SU-DHL-6 (cell line): ENCODE measurements around the gene FHOD3.

Experiments used
- H2AFZ ChIP-seq: fragments of 200-600 bp; sonication (generic); 2 replicates; pipeline ENCODE4 v1.6.1; 2014; ENCODE audit warnings: low read depth, mild to moderate bottlenecking, moderate library complexity, mixed read lengths, antibody characterized with exemption, low read length; ENCODE audit not compliant: severe bottlenecking
- H3F3A ChIP-seq: fragments of 200-600 bp; shearing (Covaris generic); 2 replicates; pipeline ENCODE4 v1.6.0; 2016; ENCODE audit warnings: antibody characterized with exemption, mild to moderate bottlenecking; ENCODE audit not compliant: insufficient read depth
- H3K27ac ChIP-seq: fragments of 200-600 bp; sonication (generic); 2 replicates; pipeline ENCODE4 v1.5.1; 2016; ENCODE audit warnings: low read depth, mild to moderate bottlenecking, low read length, moderate library complexity, mixed read lengths
- H3K27me3 ChIP-seq: fragments of 200-600 bp; sonication (generic), shearing (Covaris generic); 2 replicates; pipeline ENCODE4 v1.6.0; 2014; ENCODE audit warnings: mild to moderate bottlenecking, low read length
- H3K36me3 ChIP-seq: fragments of 200-600 bp; sonication (generic); 2 replicates; pipeline ENCODE4 v1.6.1; 2014; ENCODE audit warnings: mild to moderate bottlenecking, low read length, mixed read lengths
- H3K4me2 ChIP-seq: fragments of 300-600, 200-600 bp; shearing (Covaris generic), sonication (generic); 2 replicates; pipeline ENCODE4 v1.6.0; 2014; ENCODE audit warnings: low read length, low read depth, mild to moderate bottlenecking; ENCODE audit not compliant: poor library complexity, severe bottlenecking
- H3K4me3 ChIP-seq: fragments of 200-600 bp; sonication (generic); 2 replicates; pipeline ENCODE4 v1.5.1; 2014; ENCODE audit warnings: antibody characterized with exemption, low read length, mild to moderate bottlenecking, mixed read lengths; ENCODE audit not compliant: insufficient read depth, poor library complexity, severe bottlenecking
- H3K79me2 ChIP-seq: fragments of 200-600 bp; sonication (generic); 2 replicates; pipeline ENCODE4 v1.6.1; 2014; ENCODE audit warnings: mild to moderate bottlenecking, low read length, moderate library complexity; ENCODE audit not compliant: insufficient read depth
- H3K9ac ChIP-seq: fragments of 200-600 bp; sonication (generic); 2 replicates; pipeline ENCODE4 v1.7.0; 2014; ENCODE audit warnings: mild to moderate bottlenecking, low read length
- H3K9me2 ChIP-seq: fragments of 200-600 bp; sonication (generic); replicated peaks from 2 replicates; pipeline ENCODE4 v1.6.1; 2014; ENCODE audit warnings: low read length; ENCODE audit not compliant: insufficient read depth
- H3K9me3 ChIP-seq: fragments of 200-600 bp; sonication (generic); 2 replicates; pipeline ENCODE4 v1.6.1; 2014; ENCODE audit warnings: low read length, mixed read lengths; ENCODE audit not compliant: insufficient read depth
- H4K20me1 ChIP-seq: fragments of 200-600 bp; sonication (generic); 2 replicates; pipeline ENCODE4 v1.6.1; 2014; ENCODE audit warnings: low read depth, mild to moderate bottlenecking, antibody characterized with exemption, low read length, moderate library complexity, mixed read lengths
- EZH2phosphoT487 ChIP-seq: fragments of 200-600 bp; sonication (generic), shearing (Covaris generic); conservative IDR thresholded peaks from 2 replicates; pipeline ENCODE4 v1.6.1; 2018; ENCODE audit warnings: mild to moderate bottlenecking, antibody characterized with exemption, low read length, moderate library complexity, mixed read lengths
- TF ChIP-seq, protein P1 (sequence below): fragments of 200-600 bp; sonication (generic); IDR thresholded peaks from one replicate; pipeline ENCODE4 v1.5.1; 2017; ENCODE audit warnings: antibody characterized with exemption, mild to moderate bottlenecking, low read length, moderate library complexity; ENCODE audit not compliant: insufficient read depth, poor library complexity, severe bottlenecking

Gene FHOD3

DNA sequence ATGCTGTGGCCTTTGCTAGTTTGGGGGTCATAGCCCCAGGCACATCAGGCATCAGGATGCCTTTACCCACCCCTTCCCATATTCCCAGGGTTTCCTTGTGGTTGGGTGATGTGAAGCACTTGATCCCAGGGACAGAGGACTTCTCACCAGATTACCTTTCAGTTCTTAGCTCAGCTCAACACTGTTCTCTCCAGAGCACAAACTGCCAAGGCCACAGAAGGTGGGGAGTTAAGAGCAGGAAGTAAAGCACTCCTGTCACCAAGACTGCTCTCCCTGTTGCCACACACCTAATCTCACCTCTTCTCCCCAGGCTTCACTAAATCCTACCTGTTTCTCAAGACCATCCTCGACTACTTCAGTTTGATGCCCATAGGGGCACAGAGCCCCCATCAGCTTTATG, 25.9 kb downstream of the FHOD3 start:
- H3K27ac ChIP-seq, result no peak overlapping the region
- H4K20me1 ChIP-seq, result no peaks in the 10 kb centered on the region
- no peak overlapping the region for H3K4me3 ChIP-seq
- H3K79me2 ChIP-seq, result no peaks in the 10 kb centered on the region
- no peaks in the 10 kb centered on the region for H3K27me3 ChIP-seq
- no peaks in the 10 kb centered on the region for H3K9me2 ChIP-seq
- H2AFZ ChIP-seq, result no peak overlapping the region
- no peak for TF ChIP-seq EZH2phosphoT487
- TF ChIP-seq, protein P1, sequence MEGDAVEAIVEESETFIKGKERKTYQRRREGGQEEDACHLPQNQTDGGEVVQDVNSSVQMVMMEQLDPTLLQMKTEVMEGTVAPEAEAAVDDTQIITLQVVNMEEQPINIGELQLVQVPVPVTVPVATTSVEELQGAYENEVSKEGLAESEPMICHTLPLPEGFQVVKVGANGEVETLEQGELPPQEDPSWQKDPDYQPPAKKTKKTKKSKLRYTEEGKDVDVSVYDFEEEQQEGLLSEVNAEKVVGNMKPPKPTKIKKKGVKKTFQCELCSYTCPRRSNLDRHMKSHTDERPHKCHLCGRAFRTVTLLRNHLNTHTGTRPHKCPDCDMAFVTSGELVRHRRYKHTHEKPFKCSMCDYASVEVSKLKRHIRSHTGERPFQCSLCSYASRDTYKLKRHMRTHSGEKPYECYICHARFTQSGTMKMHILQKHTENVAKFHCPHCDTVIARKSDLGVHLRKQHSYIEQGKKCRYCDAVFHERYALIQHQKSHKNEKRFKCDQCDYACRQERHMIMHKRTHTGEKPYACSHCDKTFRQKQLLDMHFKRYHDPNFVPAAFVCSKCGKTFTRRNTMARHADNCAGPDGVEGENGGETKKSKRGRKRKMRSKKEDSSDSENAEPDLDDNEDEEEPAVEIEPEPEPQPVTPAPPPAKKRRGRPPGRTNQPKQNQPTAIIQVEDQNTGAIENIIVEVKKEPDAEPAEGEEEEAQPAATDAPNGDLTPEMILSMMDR, result no peak
- H3K4me2 ChIP-seq, result no peak overlapping the region
- H3K9ac ChIP-seq, result no peak overlapping the region
- H3F3A ChIP-seq, result no peaks in the 10 kb centered on the region
- H3K9me3 ChIP-seq, result no peaks in the 10 kb centered on the region
- H3K36me3 ChIP-seq, result no peaks in the 10 kb centered on the region

DNA sequence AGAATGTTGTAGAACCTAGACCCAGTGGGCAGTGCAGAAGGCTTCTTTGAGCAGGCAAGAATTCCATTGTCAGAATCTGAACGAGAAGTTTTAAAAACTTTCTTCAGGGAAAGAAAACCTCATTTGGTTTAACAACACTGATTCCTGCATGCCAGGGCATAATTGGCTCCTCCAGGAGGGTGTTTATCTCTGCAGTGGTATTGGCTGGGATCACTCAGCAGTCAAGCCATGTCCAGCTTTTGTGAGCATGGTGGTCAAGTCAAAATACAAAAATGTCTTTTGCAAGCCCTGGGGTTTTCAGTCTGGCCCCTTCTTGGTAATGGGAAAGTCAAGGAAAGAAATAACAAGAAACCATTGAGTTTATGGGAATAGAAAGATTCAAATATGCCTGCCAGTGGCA, 28.3 kb downstream of the FHOD3 start:
- no peaks in the 10 kb centered on the region for H3F3A ChIP-seq
- H3K27me3 ChIP-seq, result no peaks in the 10 kb centered on the region
- H3K9ac ChIP-seq, result no peak overlapping the region
- H3K79me2 ChIP-seq, result no peaks in the 10 kb centered on the region
- H3K4me3 ChIP-seq, result no peak overlapping the region
- TF ChIP-seq, protein P1, result no peak
- TF ChIP-seq EZH2phosphoT487, result no peak
- H2AFZ ChIP-seq, result no peak overlapping the region
- no peaks in the 10 kb centered on the region for H4K20me1 ChIP-seq
- no peaks in the 10 kb centered on the region for H3K9me2 ChIP-seq
- H3K27ac ChIP-seq, result no peak overlapping the region
- no peaks in the 10 kb centered on the region for H3K9me3 ChIP-seq
- no peak overlapping the region for H3K4me2 ChIP-seq
- H3K36me3 ChIP-seq, result no peaks in the 10 kb centered on the region

DNA sequence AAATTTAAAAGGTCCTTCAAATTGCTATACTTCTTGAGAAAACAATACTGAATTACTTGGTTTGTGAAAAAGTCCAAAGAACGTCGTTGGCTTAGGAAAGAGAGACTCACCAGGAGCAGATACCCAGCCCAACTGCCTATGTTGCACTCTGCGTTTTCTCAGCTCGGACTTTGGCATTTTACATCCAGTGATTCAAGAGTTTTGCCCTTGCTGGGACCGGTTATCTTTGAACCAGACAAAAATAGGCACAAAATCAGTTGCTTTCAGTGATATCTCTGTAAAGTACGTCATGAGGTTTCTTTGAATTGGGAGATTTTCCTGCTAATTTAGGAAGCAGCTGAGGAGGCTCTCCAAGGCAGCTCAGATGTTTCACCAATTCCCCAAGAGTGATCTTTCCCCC, 29.3 kb downstream of the FHOD3 start:
- TF ChIP-seq, protein P1, result no peak
- no peak for TF ChIP-seq EZH2phosphoT487

More for the DNA sequence above, 29.3 kb downstream of the FHOD3 start:
- Histone ChIP-seq H3K27ac (no peak overlapping the region), H3K4me2 (no peak overlapping the region), H3K36me3 (no peaks in the 10 kb centered on the region), H3K9ac (no peak overlapping the region), H3F3A (no peaks in the 10 kb centered on the region), H3K4me3 (no peak overlapping the region), H2AFZ (no peak overlapping the region), H3K9me3 (no peaks in the 10 kb centered on the region), H4K20me1 (no peaks in the 10 kb centered on the region), H3K27me3 (no peaks in the 10 kb centered on the region), H3K79me2 (no peaks in the 10 kb centered on the region), H3K9me2 (no peaks in the 10 kb centered on the region)
